Fibroblast of mammary gland (primary cell): ENCODE measurements around the gene CCBE1.
A peak's percentile ranks its signal among the peaks of the same experiment; 100 is the strongest.

Experiments
- DNase-seq: peaks from one replicate; pipeline ENCODE4 v3.0.0-alpha.2; 2010; ENCODE audit warnings: low read depth
- H3K4me3 ChIP-seq: 2 replicates; pipeline ENCODE4 v1.5.1; 2011; ENCODE audit warnings: low read depth, mild to moderate bottlenecking, low read length, moderate library complexity; ENCODE audit not compliant: control insufficient read depth
- CTCF ChIP-seq: conservative IDR thresholded peaks from 2 replicates; pipeline ENCODE4 v1.5.1; 2011; ENCODE audit warnings: low read depth, low read length, inconsistent platforms; ENCODE audit not compliant: control insufficient read depth, insufficient read depth

The CCBE1 gene

GRCh38 chr18:59725142-59725541 lies 27.9 kb upstream of the CCBE1 start:
- DNase-seq, result no peak
- no peak for TF ChIP-seq CTCF
- no peak overlapping the region for H3K4me3 ChIP-seq

GRCh38 chr18:59724103-59724502 lies 26.9 kb upstream of the CCBE1 start:
- no peak for DNase-seq
- H3K4me3 ChIP-seq, result no peak overlapping the region
- TF ChIP-seq CTCF, result no peak

GRCh38 chr18:59721931-59722330 lies 24.7 kb upstream of the CCBE1 start:
- no peak for DNase-seq
- no peak overlapping the region for H3K4me3 ChIP-seq
- no peak for TF ChIP-seq CTCF

GRCh38 chr18:59721211-59721610 lies 24.0 kb upstream of the CCBE1 start:
- no peak overlapping the region for H3K4me3 ChIP-seq
- no peak for TF ChIP-seq CTCF
- no peak for DNase-seq

GRCh38 chr18:59719544-59720181 lies 22.4 kb upstream of the CCBE1 start:
- TF ChIP-seq CTCF, result no peak
- peak; percentile 94 for DNase-seq
- no peak overlapping the region for H3K4me3 ChIP-seq

- DNase-seq, result no peak
- TF ChIP-seq CTCF, result no peak
- no peak overlapping the region for H3K4me3 ChIP-seq
Observed at GRCh38 chr18:59718464-59719157, 21.4 kb upstream of the CCBE1 start.
